Spleen (tissue), 13 donors: Measurements from ENCODE around the gene RPEL1. TPM values are rescaled to one million over a fixed set of nuclear protein-coding genes. Genes with fewer than 3 reads are reported as not detected.
"Not testable (repeated sequence)": the region's sequence is repeated elsewhere in the genome, so short reads cannot be mapped to it uniquely, and the experiment has no call there.

Source experiments
- DNase-seq: peaks from one replicate; pipeline ENCODE4 v3.0.0-alpha.2; 2020
- H3K27ac ChIP-seq, 8 donors: fragments of 200-600 bp; sonication (generic) in 7 of 8; 1 replicate in 4 of 8; 2 replicates in 4 of 8; pipeline versions ENCODE4 v1.5.0 to v1.8.0; 2016 to 2021; ENCODE audit warnings: inconsistent platforms in 4 of 8, mild to moderate bottlenecking in 4 of 8, moderate library complexity in 1 of 8
- H3K27me3 ChIP-seq, 7 donors: fragments of 200-600 bp; sonication (generic) in 6 of 7; replicated peaks in 1 of 7; 1 replicate in 4 of 7; 2 replicates in 3 of 7; pipeline versions ENCODE4 v1.5.0 to v1.8.0; 2016 to 2021; ENCODE audit warnings: inconsistent platforms in 3 of 7, mild to moderate bottlenecking in 1 of 7
- H3K36me3 ChIP-seq, 6 donors: fragments of 200-600 bp; sonication (generic) in 5 of 6; 1 replicate in 4 of 6; 2 replicates in 2 of 6; pipeline versions ENCODE4 v1.5.0 to v1.8.0; 2016 to 2021; ENCODE audit warnings: inconsistent platforms in 2 of 6
- H3K4me1 ChIP-seq, 6 donors: fragments of 200-600 bp; sonication (generic) in 5 of 6; 1 replicate in 3 of 6; 2 replicates in 3 of 6; pipeline versions ENCODE4 v1.5.0 to v1.8.0; 2016 to 2021; ENCODE audit warnings: inconsistent platforms in 3 of 6
- H3K4me3 ChIP-seq, 8 donors: fragments of 200-600 bp; sonication (generic) in 7 of 8; 1 replicate in 4 of 8; 2 replicates in 4 of 8; pipeline versions ENCODE4 v1.5.0 to v1.8.0; 2016 to 2021; ENCODE audit warnings: inconsistent platforms in 4 of 8, mild to moderate bottlenecking in 4 of 8, moderate library complexity in 2 of 8
- H3K9me3 ChIP-seq, 8 donors: fragments of 200-600 bp; sonication (generic) in 7 of 8; 1 replicate in 4 of 8; 2 replicates in 4 of 8; pipeline versions ENCODE4 v1.5.0 to v1.8.0; 2016 to 2021; ENCODE audit warnings: inconsistent platforms in 4 of 8
- CTCF ChIP-seq, 11 experiments: fragments of 200-600 bp in 7 of 11; fragments of 450-650 bp in 4 of 11; sonication (generic) in 4 of 11; IDR thresholded peaks in 8 of 11; conservative IDR thresholded peaks in 3 of 11; 1 replicate in 7 of 11; 2 replicates in 4 of 11; pipeline versions ENCODE4 v1.4.0 to v1.8.0; 2016 to 2021; ENCODE audit warnings: antibody characterized with exemption in 11 of 11, inconsistent platforms in 4 of 11, mild to moderate bottlenecking in 1 of 11
- POLR2A ChIP-seq, 3 donors: fragments of 450-650 bp; IDR thresholded peaks; one replicate each; pipeline ENCODE4 v1.5.1; 2017; ENCODE audit warnings: antibody characterized with exemption in 3 of 3, mild to moderate bottlenecking in 1 of 3
- POLR2AphosphoS5 ChIP-seq, 3 donors: sonication (generic); formaldehyde crosslinking; IDR thresholded peaks; one replicate each; pipeline ENCODE4 v1.5.1; 2017; ENCODE audit warnings: antibody characterized with exemption in 3 of 3
- WGBS, 5 donors: extraction: QIAGEN DNeasy Blood & Tissue Kit in 3 of 5; methylation state at CpG; one replicate each; pipeline versions ENCODE4 v1.1.5 to v1.1.7; 2013 to 2018; 5-methylcytosine and 5-hydroxymethylcytosine counted together
- intact Hi-C: fragments of 100-400 bp; cut with DNase I; formaldehyde crosslinking; loops from one replicate; pipeline ENCODE4 v1.15.0; 2023; ENCODE audit warnings: low total_unique reads
- long read RNA-seq, 2 donors: transcript quantifications; one replicate each; lab custom pipeline, GENCODE V29; 2026
- polyA plus RNA-seq, 3 donors: library from polyadenylated mRNA; stranded (reverse); fragments of 200-250 nt; gene quantifications; one replicate each; pipeline ENCODE4 v1.2.1, GENCODE V29; 2013
- total RNA-seq, 7 donors: library from RNA; depleted of rRNA in 3 of 7; stranded (reverse); fragments of >200 nt in 3 of 7; fragmentation: NEBNext Ultra II Directional in 4 of 7; extraction: Animal tissue kit (Norgen Biotek cat#: 25700) in 4 of 7; gene quantifications; one replicate each; pipeline versions ENCODE4 v1.1.0 to v1.2.1, GENCODE V29; 2016 to 2021
- donor health status: healthy with polysubstance abuse.
- donor health status: DM: no; HTN: no; CAD: no; lungs with moderate emphysema.
- donor health status: DM: no; HTN: no; CAD: no.
- donor health status: Bipolar disorder and iron deficiency.
- donor health status: healthy.
- donor health status: DM: no; HTN: no; CAD: no.
- donor health status: DM: yes; HTN: yes; CAD: no.

Gene RPEL1
- under 1 TPM in 1 of 7 donors, not detected in 6; 0.23 TPM for total RNA-seq
- polyA plus RNA-seq, result not detected
- long read RNA-seq, donor 1, result 0 reads
- long read RNA-seq, donor 2, partial matches to known transcripts, result 0 of 1 reads
- long read RNA-seq, donor 2, other reads (novel, unspliced or antisense), result 0 of 1 reads

- H3K27ac ChIP-seq, DNase-seq, H3K36me3 ChIP-seq, H3K27me3 ChIP-seq, H3K9me3 ChIP-seq, H3K4me3 ChIP-seq: not testable (repeated sequence)
- intact Hi-C loops, result loop anchor here (2.0 kb wide), 1 partner anchor 329 kb away; no protein-coding TSS in a partner anchor
- H3K4me1 ChIP-seq, result peaks cover 0 to 26% (median 13%) of the 10 kb centered on the region in 6 donors
- 87 to 94% (median 89%) methylated on average over 7 of the region's 7 CpGs for WGBS, 5 donors
Observed at GRCh38 chr10:103245587-103245986, at the start of gene RPEL1. TSS of gene RPEL1 (plus strand) at chr10:103245887. CDS start at chr10:103245997, 110 bp downstream.

GRCh38 chr10:103196516-103196915 lies 49.2 kb upstream of the RPEL1 start:
- Histone ChIP-seq H3K4me1 (peaks cover 7 to 85% (median 43%) of the 10 kb centered on the region in 6 donors), H3K27ac (peak overlapping the region; percentile 55 to 85 (median 82)), H3K4me3 (peak overlapping the region in 1 of 8 donors; percentile 21), H3K27me3 (no peaks in the 10 kb centered on the region), H3K9me3 (no peaks in the 10 kb centered on the region), H3K36me3 (no peaks in the 10 kb centered on the region)
- no peak for DNase-seq
- WGBS, 5 donors, result 46 to 74% (median 62%) methylated on average over 2 of the region's 2 CpGs
- TF ChIP-seq CTCF (IDR thresholded peaks at IDR 0.05 in 8 of 11, conservative IDR thresholded peaks at IDR 0.05 in 3 of 11), result no peak
- no peak for TF ChIP-seq POLR2A (IDR thresholded peaks at IDR 0.05)
- no peak for TF ChIP-seq POLR2AphosphoS5 (IDR thresholded peaks at IDR 0.05)
- intact Hi-C loops, result no loop called here

GRCh38 chr10:103197174-103197573 lies 48.5 kb upstream of the RPEL1 start:
- H3K9me3 ChIP-seq, result no peaks in the 10 kb centered on the region
- H3K36me3 ChIP-seq, result no peaks in the 10 kb centered on the region
- 43 to 70% (median 51%) methylated on average over 3 of the region's 3 CpGs for WGBS, 5 donors
- H3K4me3 ChIP-seq, result peak overlapping the region in 1 of 8 donors; percentile 44
- DNase-seq, result peak; percentile 80
- intact Hi-C loops, result no loop called here
- no peaks in the 10 kb centered on the region for H3K27me3 ChIP-seq
- peaks cover 5 to 82% (median 38%) of the 10 kb centered on the region in 6 donors for H3K4me1 ChIP-seq
- H3K27ac ChIP-seq, result peak overlapping the region; percentile 55 to 85 (median 82)
- peak in 2 of 3 donors; percentile 53 to 85 for TF ChIP-seq POLR2AphosphoS5 (IDR thresholded peaks at IDR 0.05)
- TF ChIP-seq POLR2A (IDR thresholded peaks at IDR 0.05), result peak in 1 of 3 donors; percentile 38
- no peak for TF ChIP-seq CTCF (IDR thresholded peaks at IDR 0.05 in 8 of 11, conservative IDR thresholded peaks at IDR 0.05 in 3 of 11)

- peaks cover 5 to 79% (median 38%) of the 10 kb centered on the region in 6 donors for H3K4me1 ChIP-seq
- H3K36me3 ChIP-seq, result no peaks in the 10 kb centered on the region
- peak overlapping the region in 7 of 8 donors; percentile 79 to 85 (median 84) for H3K27ac ChIP-seq
- TF ChIP-seq POLR2A (IDR thresholded peaks at IDR 0.05), result no peak
- no peak for TF ChIP-seq POLR2AphosphoS5 (IDR thresholded peaks at IDR 0.05)
- TF ChIP-seq CTCF (IDR thresholded peaks at IDR 0.05 in 8 of 11, conservative IDR thresholded peaks at IDR 0.05 in 3 of 11), result no peak
- WGBS, 5 donors, result 31 to 57% (median 47%) methylated on average over 2 of the region's 2 CpGs
- H3K27me3 ChIP-seq, result no peaks in the 10 kb centered on the region
- intact Hi-C loops, result no loop called here
- no peaks in the 10 kb centered on the region for H3K9me3 ChIP-seq
- H3K4me3 ChIP-seq, result peak overlapping the region in 1 of 8 donors; percentile 44
- no peak for DNase-seq
Observed at GRCh38 chr10:103197903-103198302, 47.8 kb upstream of the RPEL1 start.
